Measurements from ENCODE around the gene VAMP7.
"Not testable (repeated sequence)": the region's sequence is repeated elsewhere in the genome, so short reads cannot be mapped to it uniquely, and the experiment has no call there.

VAMP7 gene

GRCh38 chrX:155899366-155899765 lies 18.2 kb downstream of the VAMP7 start:
- Histone ChIP-seq H2BK12ac (ENCODE audit: low read length in 2 of 2) (no peak overlapping the region), H3K4me2 (ENCODE audit: low read length, poor library complexity, severe bottlenecking) (no peak overlapping the region), H3K18ac (ENCODE audit: low read depth in 1 of 2, low read length in 2 of 2) (no peak overlapping the region), H3K4me1 (ENCODE audit: control insufficient read depth, insufficient read depth, low read depth, low read length) (no peaks in the 10 kb centered on the region), H3K4me3 (ENCODE audit: insufficient read depth in 1 of 2, low read depth in 1 of 2, low read length in 2 of 2) (no peak overlapping the region), H3K79me1 (replicated peaks; ENCODE audit: low read length, poor library complexity, severe bottlenecking) (peaks cover 4% of the 10 kb centered on the region), H3K36me3 (ENCODE audit: control insufficient read depth in 1 of 2, insufficient read depth in 2 of 2, low read depth in 1 of 2, low read length in 2 of 2) (peaks cover 0 to 58% of the 10 kb centered on the region in 2 experiments), H2AFZ (ENCODE audit: low read depth, low read length) (no peak overlapping the region), H3K4ac (ENCODE audit: low read depth in 1 of 2, low read length in 2 of 2) (no peak overlapping the region), H3K9me3 (ENCODE audit: control insufficient read depth, low read length) (peaks cover 7% of the 10 kb centered on the region), H4K91ac (ENCODE audit: low read length) (no peak overlapping the region), H2BK5ac (ENCODE audit: low read depth, low read length, poor library complexity, severe bottlenecking) (no peak overlapping the region), H2AK5ac (ENCODE audit: low read length, severe bottlenecking) (no peak overlapping the region), H2BK120ac (ENCODE audit: low read depth, low read length) (no peak overlapping the region), H2BK15ac (ENCODE audit: low read depth, poor library complexity, severe bottlenecking) (no peak overlapping the region), H3K14ac (ENCODE audit: low read length in 2 of 2) (no peak overlapping the region), H3K27ac (ENCODE audit: low read length, poor library complexity, severe bottlenecking) (no peak overlapping the region), H3K9ac (ENCODE audit: low read length) (no peak overlapping the region), H4K8ac (ENCODE audit: low read length) (no peak overlapping the region), H3K27me3 (ENCODE audit: control insufficient read depth in 1 of 2, insufficient read depth in 1 of 2, low read length in 2 of 2) (no peaks in the 10 kb centered on the region), H3K23ac (ENCODE audit: low read length in 2 of 2) (no peak overlapping the region)
- 83% methylated on average over 2 of the region's 3 CpGs for WGBS
- DNase-seq = no peak

GRCh38 chrX:155900765-155901164 lies 19.6 kb downstream of the VAMP7 start:
- Histone ChIP-seq H3K36me3 (ENCODE audit: control insufficient read depth in 1 of 2, insufficient read depth in 2 of 2, low read depth in 1 of 2, low read length in 2 of 2) (peaks cover 0 to 53% of the 10 kb centered on the region in 2 experiments), H3K9ac (ENCODE audit: low read length) (no peak overlapping the region), H4K91ac (ENCODE audit: low read length) (no peak overlapping the region), H3K27me3 (ENCODE audit: control insufficient read depth in 1 of 2, insufficient read depth in 1 of 2, low read length in 2 of 2) (no peaks in the 10 kb centered on the region), H3K4me2 (ENCODE audit: low read length, poor library complexity, severe bottlenecking) (no peak overlapping the region), H2BK15ac (ENCODE audit: low read depth, poor library complexity, severe bottlenecking) (no peak overlapping the region), H3K14ac (ENCODE audit: low read length in 2 of 2) (no peak overlapping the region), H2BK5ac (ENCODE audit: low read depth, low read length, poor library complexity, severe bottlenecking) (no peak overlapping the region), H3K23ac (ENCODE audit: low read length in 2 of 2) (no peak overlapping the region), H3K4me1 (ENCODE audit: control insufficient read depth, insufficient read depth, low read depth, low read length) (no peaks in the 10 kb centered on the region), H2BK12ac (ENCODE audit: low read length in 2 of 2) (no peak overlapping the region), H3K4ac (ENCODE audit: low read depth in 1 of 2, low read length in 2 of 2) (no peak overlapping the region), H3K9me3 (ENCODE audit: control insufficient read depth, low read length) (peaks cover 7% of the 10 kb centered on the region), H4K8ac (ENCODE audit: low read length) (no peak overlapping the region), H2AK5ac (ENCODE audit: low read length, severe bottlenecking) (no peak overlapping the region), H3K18ac (ENCODE audit: low read depth in 1 of 2, low read length in 2 of 2) (no peak overlapping the region), H3K27ac (ENCODE audit: low read length, poor library complexity, severe bottlenecking) (no peak overlapping the region), H2BK120ac (ENCODE audit: low read depth, low read length) (no peak overlapping the region), H3K79me1 (replicated peaks; ENCODE audit: low read length, poor library complexity, severe bottlenecking) (peaks cover 2% of the 10 kb centered on the region), H3K4me3 (ENCODE audit: insufficient read depth in 1 of 2, low read depth in 1 of 2, low read length in 2 of 2) (no peak overlapping the region), H2AFZ (ENCODE audit: low read depth, low read length) (no peak overlapping the region)
- DNase-seq = no peak
- WGBS = 96% methylated on average over 2 of the region's 2 CpGs

- H4K91ac ChIP-seq (ENCODE audit: low read length); H3K4me2 ChIP-seq (ENCODE audit: low read length, poor library complexity, severe bottlenecking); DNase-seq; H2AK5ac ChIP-seq (ENCODE audit: low read length, severe bottlenecking); H3K4me3 ChIP-seq (ENCODE audit: insufficient read depth in 1 of 2, low read depth in 1 of 2, low read length in 2 of 2); H3K4ac ChIP-seq (ENCODE audit: low read depth in 1 of 2, low read length in 2 of 2); H2BK5ac ChIP-seq (ENCODE audit: low read depth, low read length, poor library complexity, severe bottlenecking); H2BK120ac ChIP-seq (ENCODE audit: low read depth, low read length); H3K18ac ChIP-seq (ENCODE audit: low read depth in 1 of 2, low read length in 2 of 2); H3K9ac ChIP-seq (ENCODE audit: low read length); H3K79me1 ChIP-seq (replicated peaks; ENCODE audit: low read length, poor library complexity, severe bottlenecking); H3K27ac ChIP-seq (ENCODE audit: low read length, poor library complexity, severe bottlenecking); H3K23ac ChIP-seq (ENCODE audit: low read length in 2 of 2); H2BK15ac ChIP-seq (ENCODE audit: low read depth, poor library complexity, severe bottlenecking); H3K4me1 ChIP-seq (ENCODE audit: control insufficient read depth, insufficient read depth, low read depth, low read length); H3K14ac ChIP-seq (ENCODE audit: low read length in 2 of 2); H2BK12ac ChIP-seq (ENCODE audit: low read length in 2 of 2); H2AFZ ChIP-seq (ENCODE audit: low read depth, low read length); H4K8ac ChIP-seq (ENCODE audit: low read length); H3K27me3 ChIP-seq (ENCODE audit: control insufficient read depth in 1 of 2, insufficient read depth in 1 of 2, low read length in 2 of 2): not testable (repeated sequence)
- Histone ChIP-seq H3K9me3 (ENCODE audit: control insufficient read depth, low read length) (peaks cover 16% of the 10 kb centered on the region), H3K36me3 (ENCODE audit: control insufficient read depth in 1 of 2, insufficient read depth in 2 of 2, low read depth in 1 of 2, low read length in 2 of 2) (peaks cover 0 to 21% of the 10 kb centered on the region in 2 experiments)
- WGBS = 90% methylated on average over 9 of the region's 26 CpGs
These were observed 26.5 kb downstream of the VAMP7 start for GRCh38 chrX:155907661-155908060.

GRCh38 chrX:155923200-155923599 lies 42.1 kb downstream of the VAMP7 start:
- Histone ChIP-seq H3K36me3 (ENCODE audit: control insufficient read depth in 1 of 2, insufficient read depth in 2 of 2, low read depth in 1 of 2, low read length in 2 of 2) (peaks cover 3 to 52% of the 10 kb centered on the region in 2 experiments), H3K9ac (ENCODE audit: low read length) (no peak overlapping the region), H2BK5ac (ENCODE audit: low read depth, low read length, poor library complexity, severe bottlenecking) (no peak overlapping the region), H3K4me1 (ENCODE audit: control insufficient read depth, insufficient read depth, low read depth, low read length) (no peaks in the 10 kb centered on the region), H3K27ac (ENCODE audit: low read length, poor library complexity, severe bottlenecking) (no peak overlapping the region), H2AFZ (ENCODE audit: low read depth, low read length) (no peak overlapping the region), H2AK5ac (ENCODE audit: low read length, severe bottlenecking) (no peak overlapping the region), H3K4me3 (ENCODE audit: insufficient read depth in 1 of 2, low read depth in 1 of 2, low read length in 2 of 2) (no peak overlapping the region), H3K14ac (ENCODE audit: low read length in 2 of 2) (no peak overlapping the region), H3K27me3 (ENCODE audit: control insufficient read depth in 1 of 2, insufficient read depth in 1 of 2, low read length in 2 of 2) (no peaks in the 10 kb centered on the region), H3K79me1 (replicated peaks; ENCODE audit: low read length, poor library complexity, severe bottlenecking) (peaks cover 2% of the 10 kb centered on the region), H3K9me3 (ENCODE audit: control insufficient read depth, low read length) (peaks cover 7% of the 10 kb centered on the region), H2BK15ac (ENCODE audit: low read depth, poor library complexity, severe bottlenecking) (no peak overlapping the region), H2BK120ac (ENCODE audit: low read depth, low read length) (no peak overlapping the region), H3K4ac (ENCODE audit: low read depth in 1 of 2, low read length in 2 of 2) (no peak overlapping the region), H3K4me2 (ENCODE audit: low read length, poor library complexity, severe bottlenecking) (no peak overlapping the region), H3K18ac (ENCODE audit: low read depth in 1 of 2, low read length in 2 of 2) (no peak overlapping the region), H4K8ac (ENCODE audit: low read length) (no peak overlapping the region), H4K91ac (ENCODE audit: low read length) (no peak overlapping the region), H2BK12ac (ENCODE audit: low read length in 2 of 2) (no peak overlapping the region), H3K23ac (ENCODE audit: low read length in 2 of 2) (no peak overlapping the region)
- no peak for DNase-seq
- WGBS = no CpG with 5 or more reads among the region's 2 CpGs
